Endodermal cell (in vitro differentiated cells): Measurements from ENCODE around the gene LRP5. TPM values are rescaled to one million over a fixed set of nuclear protein-coding genes. Genes with fewer than 3 reads are reported as not detected.

Source experiments
- DNase-seq: peaks from one replicate; pipeline ENCODE4 v3.0.0-alpha.2; 2017
- H3K27ac ChIP-seq: 2 replicates; pipeline ENCODE4 v1.5.1; 2013; ENCODE audit warnings: mild to moderate bottlenecking, low read depth, low read length, moderate library complexity
- H3K27me3 ChIP-seq: 2 replicates; pipeline ENCODE4 v1.6.1; 2013; ENCODE audit warnings: mild to moderate bottlenecking, low read length, moderate library complexity; ENCODE audit not compliant: insufficient read depth, control insufficient read depth, poor library complexity, severe bottlenecking
- H3K36me3 ChIP-seq: 2 replicates; pipeline ENCODE4 v1.7.0; 2013; ENCODE audit warnings: mild to moderate bottlenecking, low read length, moderate library complexity; ENCODE audit not compliant: control insufficient read depth, insufficient read depth
- H3K4me1 ChIP-seq: one replicate; pipeline ENCODE4 v1.7.0; 2013; ENCODE audit warnings: low read length; ENCODE audit not compliant: control insufficient read depth, insufficient read depth
- H3K4me3 ChIP-seq: 2 replicates; pipeline ENCODE4 v1.5.1; 2013; ENCODE audit warnings: mild to moderate bottlenecking, low read length, moderate library complexity
- H3K9ac ChIP-seq: 2 replicates; pipeline ENCODE4 v1.6.1; 2013; ENCODE audit warnings: mild to moderate bottlenecking, low read length, moderate library complexity; ENCODE audit not compliant: poor library complexity, severe bottlenecking; ENCODE audit errors: extremely low read depth
- H3K9me3 ChIP-seq: 2 replicates; pipeline ENCODE4 v1.6.1; 2013; ENCODE audit warnings: mild to moderate bottlenecking, low read length, moderate library complexity; ENCODE audit not compliant: control insufficient read depth
- H3K27ac Mint-ChIP-seq: 2 replicates; pipeline ENCODE4 v1.8.0; 2020; ENCODE audit warnings: mixed read lengths
- H3K27me3 Mint-ChIP-seq: 2 replicates; pipeline ENCODE4 v1.8.0; 2021; ENCODE audit warnings: mild to moderate bottlenecking, mixed read lengths; ENCODE audit not compliant: insufficient read depth
- H3K36me3 Mint-ChIP-seq: 2 replicates; pipeline ENCODE4 v1.8.0; 2020; ENCODE audit warnings: low read depth, mixed read lengths
- H3K4me1 Mint-ChIP-seq: 2 replicates; pipeline ENCODE4 v1.8.0; 2020; ENCODE audit warnings: mixed read lengths
- H3K4me3 Mint-ChIP-seq: 2 replicates; pipeline ENCODE4 v1.8.0; 2020; ENCODE audit warnings: mild to moderate bottlenecking, moderate library complexity, mixed read lengths
- H3K9me3 Mint-ChIP-seq: 2 replicates; pipeline ENCODE4 v1.8.0; 2020; ENCODE audit warnings: mild to moderate bottlenecking, mixed read lengths
- WGBS, 2 experiments: methylation state at CpG; one replicate each; pipeline versions ENCODE4 v1.1.5 to v1.1.7; 2013; ENCODE audit warnings: missing lambda C conversion rate in 2 of 2, mixed read lengths in 1 of 2; ENCODE audit not compliant: insufficient coverage in 1 of 2, insufficient read length in 1 of 2; 5-methylcytosine and 5-hydroxymethylcytosine counted together
- total RNA-seq, 2 donors: library from RNA; stranded (reverse); fragmentation: NEBNext Ultra II Directional in 1 of 2; extraction: Animal tissue kit (Norgen Biotek cat#: 25700) in 1 of 2; gene quantifications; 2 replicates in 1 of 2; 3 replicates in 1 of 2; pipeline ENCODE4 v1.2.1, GENCODE V29; 2021
- TF ChIP-seq, protein P1 (sequence below): fragments of 200-600 bp; sonication (generic); conservative IDR thresholded peaks from 2 replicates; pipeline ENCODE4 v1.5.0; 2021; ENCODE audit warnings: antibody characterized with exemption, mild to moderate bottlenecking

The LRP5 gene
- total RNA-seq, 2 donors from 2014 or later = 58.2 to 64.1 TPM

DNA sequence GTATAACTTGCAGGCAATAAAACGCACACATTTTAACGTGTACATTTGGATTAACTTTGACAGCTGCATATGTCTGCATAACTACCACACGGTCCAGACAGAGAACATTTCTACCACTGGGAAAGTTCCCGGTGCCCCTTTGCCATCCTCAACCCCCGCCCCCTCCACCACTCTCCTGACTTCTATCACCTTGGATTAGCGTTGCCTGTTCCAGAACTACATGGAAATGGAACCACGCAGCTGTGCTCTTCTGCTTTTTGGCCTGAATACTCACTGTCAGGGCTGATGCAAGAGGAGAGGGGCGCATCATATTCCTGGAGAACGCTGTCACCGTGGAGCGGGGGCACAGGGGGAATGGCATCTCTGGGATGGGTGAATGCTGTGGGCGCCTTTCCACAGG is 62.1 kb downstream of the LRP5 start:
- Histone ChIP-seq H3K27ac (peak overlapping the region; percentile 99), H3K27me3 (no peaks in the 10 kb centered on the region), H3K4me1 (no peaks in the 10 kb centered on the region), H3K4me3 (no peak overlapping the region), H3K9ac (no peak overlapping the region), H3K36me3 (peaks cover 6% of the 10 kb centered on the region), H3K9me3 (no peaks in the 10 kb centered on the region)
- H3K9me3 Mint-ChIP-seq = no peaks in the 10 kb centered on the region
- DNase-seq = no peak
- H3K4me1 Mint-ChIP-seq = no peaks in the 10 kb centered on the region
- no peak overlapping the region for H3K27ac Mint-ChIP-seq
- TF ChIP-seq, protein P1, sequence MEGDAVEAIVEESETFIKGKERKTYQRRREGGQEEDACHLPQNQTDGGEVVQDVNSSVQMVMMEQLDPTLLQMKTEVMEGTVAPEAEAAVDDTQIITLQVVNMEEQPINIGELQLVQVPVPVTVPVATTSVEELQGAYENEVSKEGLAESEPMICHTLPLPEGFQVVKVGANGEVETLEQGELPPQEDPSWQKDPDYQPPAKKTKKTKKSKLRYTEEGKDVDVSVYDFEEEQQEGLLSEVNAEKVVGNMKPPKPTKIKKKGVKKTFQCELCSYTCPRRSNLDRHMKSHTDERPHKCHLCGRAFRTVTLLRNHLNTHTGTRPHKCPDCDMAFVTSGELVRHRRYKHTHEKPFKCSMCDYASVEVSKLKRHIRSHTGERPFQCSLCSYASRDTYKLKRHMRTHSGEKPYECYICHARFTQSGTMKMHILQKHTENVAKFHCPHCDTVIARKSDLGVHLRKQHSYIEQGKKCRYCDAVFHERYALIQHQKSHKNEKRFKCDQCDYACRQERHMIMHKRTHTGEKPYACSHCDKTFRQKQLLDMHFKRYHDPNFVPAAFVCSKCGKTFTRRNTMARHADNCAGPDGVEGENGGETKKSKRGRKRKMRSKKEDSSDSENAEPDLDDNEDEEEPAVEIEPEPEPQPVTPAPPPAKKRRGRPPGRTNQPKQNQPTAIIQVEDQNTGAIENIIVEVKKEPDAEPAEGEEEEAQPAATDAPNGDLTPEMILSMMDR = no peak
- H3K4me3 Mint-ChIP-seq = no peak overlapping the region
- 90 to 91% methylated on average over 9 to 12 of the region's 12 CpGs for WGBS, 2 experiments
- no peaks in the 10 kb centered on the region for H3K27me3 Mint-ChIP-seq
- peaks cover 26% of the 10 kb centered on the region for H3K36me3 Mint-ChIP-seq

DNA sequence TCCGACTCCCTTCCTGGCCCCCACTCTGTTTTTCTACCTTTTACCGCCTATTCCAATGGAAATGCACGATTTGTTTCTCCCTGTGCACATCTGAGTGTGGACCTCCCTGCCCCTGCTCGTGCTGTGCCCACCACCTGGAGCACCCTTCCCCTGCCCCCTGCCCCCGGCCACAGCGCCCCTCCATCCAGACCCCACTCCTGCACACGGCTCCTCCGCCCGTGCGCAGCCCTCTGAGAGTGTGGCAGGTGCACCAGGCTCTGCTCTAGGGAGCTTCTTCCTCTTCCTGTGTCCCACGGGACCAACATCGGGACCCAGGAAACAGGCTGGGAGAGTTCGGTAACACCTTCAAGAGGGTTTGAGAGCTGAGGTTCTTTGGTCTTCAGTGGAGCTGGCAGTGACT is 62.9 kb downstream of the LRP5 start:
- Mint-ChIP-seq H3K4me3 (no peak overlapping the region), H3K9me3 (no peaks in the 10 kb centered on the region), H3K27ac (no peak overlapping the region), H3K4me1 (no peaks in the 10 kb centered on the region), H3K27me3 (no peaks in the 10 kb centered on the region), H3K36me3 (peaks cover 26% of the 10 kb centered on the region)
- 92 to 98% methylated on average over 6 to 13 of the region's 13 CpGs for WGBS, 2 experiments
- TF ChIP-seq, protein P1 = no peak
- Histone ChIP-seq H3K9me3 (no peaks in the 10 kb centered on the region), H3K4me3 (no peak overlapping the region), H3K27ac (peak overlapping the region; percentile 99), H3K9ac (no peak overlapping the region), H3K36me3 (peaks cover 6% of the 10 kb centered on the region), H3K4me1 (no peaks in the 10 kb centered on the region), H3K27me3 (no peaks in the 10 kb centered on the region)
- no peak for DNase-seq

DNA sequence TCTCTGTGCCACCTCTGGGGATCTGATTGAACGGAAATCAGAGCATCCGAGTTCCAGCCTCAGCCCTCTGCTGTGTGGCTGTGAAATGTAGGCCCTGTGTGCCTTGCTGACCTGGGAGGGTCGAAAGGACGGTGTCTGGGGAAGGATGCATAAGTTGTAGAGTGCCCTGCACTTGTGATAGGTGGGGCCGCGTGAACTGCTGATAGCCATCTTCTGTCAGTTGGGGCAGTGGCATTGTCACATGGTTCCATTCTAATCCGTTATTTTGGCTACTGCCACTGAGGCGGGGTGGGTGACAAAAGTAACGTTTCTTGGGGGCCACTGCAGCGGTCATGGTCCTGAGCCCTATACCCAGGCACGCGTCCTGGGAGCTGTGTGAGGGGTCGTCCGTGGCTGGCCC is 63.4 kb downstream of the LRP5 start:
- no peaks in the 10 kb centered on the region for H3K4me1 Mint-ChIP-seq
- Histone ChIP-seq H3K36me3 (peaks cover 5% of the 10 kb centered on the region), H3K9ac (no peak overlapping the region), H3K4me1 (no peaks in the 10 kb centered on the region), H3K9me3 (no peaks in the 10 kb centered on the region), H3K27me3 (no peaks in the 10 kb centered on the region), H3K27ac (peak overlapping the region; percentile 99), H3K4me3 (no peak overlapping the region)
- H3K36me3 Mint-ChIP-seq = peaks cover 22% of the 10 kb centered on the region
- no peak overlapping the region for H3K27ac Mint-ChIP-seq
- TF ChIP-seq, protein P1 = no peak
- no peaks in the 10 kb centered on the region for H3K27me3 Mint-ChIP-seq
- H3K9me3 Mint-ChIP-seq = no peaks in the 10 kb centered on the region
- no peak for DNase-seq
- H3K4me3 Mint-ChIP-seq = no peak overlapping the region
- WGBS, 2 experiments = 94 to 96% methylated on average over 6 to 14 of the region's 14 CpGs
